H9 (cell line): ENCODE results near the gene OR10P1. TPM values are rescaled to one million over a fixed set of nuclear protein-coding genes. Genes with fewer than 3 reads are reported as not detected.

Experiments
- DNase-seq: peaks from one replicate; pipeline ENCODE4 v3.0.0-alpha.2; 2017
- H2AFZ ChIP-seq: one replicate; pipeline ENCODE4 v1.6.1; 2013; ENCODE audit warnings: mild to moderate bottlenecking, low read length, control low read depth, moderate library complexity
- H2AK5ac ChIP-seq: 2 replicates; pipeline ENCODE4 v1.6.1; 2013; ENCODE audit warnings: low read length, control low read depth, mixed read lengths; ENCODE audit not compliant: insufficient read length
- H2BK120ac ChIP-seq: one replicate; pipeline ENCODE4 v1.6.1; 2013; ENCODE audit warnings: low read depth, mild to moderate bottlenecking, low read length, control low read depth, inconsistent platforms; ENCODE audit not compliant: poor library complexity, severe bottlenecking
- H2BK12ac ChIP-seq: 2 replicates; pipeline ENCODE4 v1.6.1; 2013; ENCODE audit warnings: low read length, control low read depth, mixed read lengths, low read depth; ENCODE audit not compliant: insufficient read length
- H2BK15ac ChIP-seq: 2 replicates; pipeline ENCODE4 v1.6.1; 2013; ENCODE audit warnings: low read depth, low read length, control low read depth
- H2BK20ac ChIP-seq: one replicate; pipeline ENCODE4 v1.6.1; 2013; ENCODE audit warnings: low read depth, mild to moderate bottlenecking, low read length, control low read depth, inconsistent platforms; ENCODE audit not compliant: poor library complexity, severe bottlenecking
- H2BK5ac ChIP-seq: 2 replicates; pipeline ENCODE4 v1.6.1; 2013; ENCODE audit warnings: low read length, control low read depth, mixed read lengths; ENCODE audit not compliant: insufficient read length
- H3K14ac ChIP-seq: 2 replicates; pipeline ENCODE4 v1.6.1; 2013; ENCODE audit warnings: low read length, control low read depth; ENCODE audit not compliant: insufficient read depth
- H3K18ac ChIP-seq: 2 replicates; pipeline ENCODE4 v1.6.1; 2013; ENCODE audit warnings: low read depth, mild to moderate bottlenecking, mixed read lengths, low read length, control low read depth; ENCODE audit not compliant: insufficient read length
- H3K23ac ChIP-seq: 2 replicates; pipeline ENCODE4 v1.6.1; 2013; ENCODE audit warnings: low read length, control low read depth, mixed read lengths, low read depth; ENCODE audit not compliant: insufficient read length
- H3K23me2 ChIP-seq: 2 replicates; pipeline ENCODE4 v1.6.1; 2013; ENCODE audit warnings: low read depth, mild to moderate bottlenecking, mixed read lengths, low read length, control low read depth; ENCODE audit not compliant: insufficient read length, poor library complexity, severe bottlenecking
- H3K27ac ChIP-seq: 2 replicates; pipeline ENCODE4 v1.5.1; 2013; ENCODE audit warnings: low read length, control low read depth, mixed read lengths, low read depth; ENCODE audit not compliant: insufficient read length
- H3K27me3 ChIP-seq: 2 replicates; pipeline ENCODE4 v1.6.1; 2013; ENCODE audit warnings: low read length, control low read depth, inconsistent platforms; ENCODE audit not compliant: insufficient read depth
- H3K4ac ChIP-seq: 2 replicates; pipeline ENCODE4 v1.6.1; 2013; ENCODE audit warnings: low read depth, mild to moderate bottlenecking, control low read depth, inconsistent platforms, low read length, moderate library complexity
- H3K4me1 ChIP-seq: 2 replicates; pipeline ENCODE4 v1.6.1; 2013; ENCODE audit warnings: low read length, control low read depth, inconsistent platforms; ENCODE audit not compliant: insufficient read depth
- H3K4me2 ChIP-seq: 2 replicates; pipeline ENCODE4 v1.6.1; 2013; ENCODE audit warnings: low read length, control low read depth, mixed read lengths; ENCODE audit not compliant: insufficient read length, insufficient read depth
- H3K56ac ChIP-seq: 2 replicates; pipeline ENCODE4 v1.6.1; 2013; ENCODE audit warnings: low read depth, mild to moderate bottlenecking, mixed read lengths, low read length, control low read depth; ENCODE audit not compliant: insufficient read length
- H3K79me1 ChIP-seq: 2 replicates; pipeline ENCODE4 v1.6.1; 2013; ENCODE audit warnings: low read depth, mild to moderate bottlenecking, moderate library complexity, low read length, control low read depth, inconsistent platforms; ENCODE audit not compliant: insufficient read depth, poor library complexity, severe bottlenecking
- H3K79me2 ChIP-seq: 2 replicates; pipeline ENCODE4 v1.6.1; 2013; ENCODE audit warnings: low read length, control low read depth, inconsistent platforms; ENCODE audit not compliant: insufficient read depth
- H3K9ac ChIP-seq: 2 replicates; pipeline ENCODE4 v1.6.1; 2013; ENCODE audit warnings: low read length, control low read depth, mixed read lengths; ENCODE audit not compliant: insufficient read length; ENCODE audit errors: extremely low read depth
- H3K9me3 ChIP-seq: one replicate; pipeline ENCODE4 v1.6.1; 2013; ENCODE audit warnings: low read depth, low read length, inconsistent platforms; ENCODE audit not compliant: control insufficient read depth
- H3T11ph ChIP-seq: one replicate; pipeline ENCODE4 v1.6.1; 2013; ENCODE audit warnings: mild to moderate bottlenecking, low read length, control low read depth, inconsistent platforms
- H4K20me1 ChIP-seq: one replicate; pipeline ENCODE4 v1.6.1; 2013; ENCODE audit not compliant: control insufficient read depth, insufficient read length, insufficient read depth
- H4K5ac ChIP-seq: 2 replicates; pipeline ENCODE4 v1.6.1; 2013; ENCODE audit warnings: low read depth, mild to moderate bottlenecking, mixed read lengths, low read length, control low read depth; ENCODE audit not compliant: insufficient read length
- H4K8ac ChIP-seq: replicated peaks from 2 replicates; pipeline ENCODE4 v1.6.1; 2013; ENCODE audit warnings: low read length, control low read depth, mixed read lengths, low read depth; ENCODE audit not compliant: insufficient read length
- H4K91ac ChIP-seq: 2 replicates; pipeline ENCODE4 v1.6.1; 2013; ENCODE audit warnings: low read depth, mild to moderate bottlenecking, moderate library complexity, mixed read lengths, low read length, control low read depth; ENCODE audit not compliant: insufficient read length
- H3K27ac Mint-ChIP-seq, 3 experiments: 2 replicates in 2 of 3; 3 replicates in 1 of 3; pipeline ENCODE4 v1.8.0; 2020 to 2021; ENCODE audit warnings: mixed read lengths in 3 of 3, mild to moderate bottlenecking in 1 of 3, moderate library complexity in 1 of 3
- H3K27me3 Mint-ChIP-seq: 2 replicates; pipeline ENCODE4 v1.8.0; 2021; ENCODE audit warnings: low read depth, mild to moderate bottlenecking, moderate library complexity, mixed read lengths
- H3K36me3 Mint-ChIP-seq, 3 experiments: 2 replicates in 2 of 3; 3 replicates in 1 of 3; pipeline ENCODE4 v1.8.0; 2020 to 2021; ENCODE audit warnings: low read depth in 3 of 3, mixed read lengths in 3 of 3; ENCODE audit not compliant: insufficient read depth in 1 of 3
- H3K4me1 Mint-ChIP-seq, 2 experiments: 2 replicates each; pipeline ENCODE4 v1.8.0; 2020; ENCODE audit warnings: mixed read lengths in 2 of 2
- H3K4me3 Mint-ChIP-seq, 2 experiments: 2 replicates in 1 of 2; 3 replicates in 1 of 2; pipeline ENCODE4 v1.8.0; 2020 to 2021; ENCODE audit warnings: mild to moderate bottlenecking in 2 of 2, mixed read lengths in 2 of 2, moderate library complexity in 1 of 2
- H3K9me3 Mint-ChIP-seq, 2 experiments: 2 replicates in 1 of 2; 3 replicates in 1 of 2; pipeline ENCODE4 v1.8.0; 2020; ENCODE audit warnings: mild to moderate bottlenecking in 2 of 2, mixed read lengths in 2 of 2, moderate library complexity in 1 of 2
- CTCF ChIP-seq: fragments of 200-600 bp; sonication (generic); conservative IDR thresholded peaks from 3 replicates; pipeline ENCODE4 v1.8.0; 2021; ENCODE audit warnings: antibody characterized with exemption, mild to moderate bottlenecking
- WGBS: extraction: QIAGEN DNeasy Blood & Tissue Kit; methylation state at CpG from one replicate; pipeline ENCODE4 v1.1.7; 2013; ENCODE audit warnings: missing lambda C conversion rate, low lambda C conversion rate, mixed read lengths; ENCODE audit not compliant: insufficient read length; ENCODE audit errors: extremely low coverage; 5-methylcytosine and 5-hydroxymethylcytosine counted together
- total RNA-seq: library from RNA; stranded (reverse); gene quantifications from 2 replicates; pipeline ENCODE4 v1.2.1, GENCODE V29; 2021

OR10P1 gene
- total RNA-seq, 1 experiment from 2014 or later: not detected

GRCh38 chr12:55626154-55626553, 10.5 kb upstream of the OR10P1 start:
- H2AFZ ChIP-seq: no peak overlapping the region
- no peaks in the 10 kb centered on the region for H3K23me2 ChIP-seq
- Mint-ChIP-seq H3K4me1 (no peaks in the 10 kb centered on the region), H3K4me3 (no peak overlapping the region), H3K9me3 (no peaks in the 10 kb centered on the region), H3K27me3 (peaks cover 7% of the 10 kb centered on the region), H3K36me3 (no peaks in the 10 kb centered on the region), H3K27ac (no peak overlapping the region)
- no peak overlapping the region for H2BK15ac ChIP-seq
- no peak overlapping the region for H3K4me2 ChIP-seq
- no peak overlapping the region for H2BK20ac ChIP-seq
- no peaks in the 10 kb centered on the region for H3K79me1 ChIP-seq
- H3K4me1 ChIP-seq: no peaks in the 10 kb centered on the region
- no peaks in the 10 kb centered on the region for H4K20me1 ChIP-seq
- H3K4ac ChIP-seq: no peak overlapping the region
- H3K14ac ChIP-seq: no peak overlapping the region
- H3K56ac ChIP-seq: no peak overlapping the region
- H4K5ac ChIP-seq: no peak overlapping the region
- no peak overlapping the region for H2BK12ac ChIP-seq
- no peak overlapping the region for H2BK5ac ChIP-seq
- H3K9ac ChIP-seq: no peak overlapping the region
- no peaks in the 10 kb centered on the region for H3K9me3 ChIP-seq
- H3K27ac ChIP-seq: no peak overlapping the region
- no peak overlapping the region for H2AK5ac ChIP-seq
- H3K79me2 ChIP-seq: no peaks in the 10 kb centered on the region
- H4K8ac ChIP-seq: no peak overlapping the region
- DNase-seq: no peak
- no peak overlapping the region for H3K18ac ChIP-seq
- H2BK120ac ChIP-seq: no peak overlapping the region
- no CpG with 5 or more reads among the region's 4 CpGs for WGBS
- no peak overlapping the region for H3K23ac ChIP-seq
- H3T11ph ChIP-seq: no peak overlapping the region
- peaks cover 3% of the 10 kb centered on the region; the same call in 1 of the 2 replicates for H3K27me3 ChIP-seq
- no peak overlapping the region for H4K91ac ChIP-seq
- no peak for TF ChIP-seq CTCF
